ENCODE data around the gene DSG2.

DNA sequence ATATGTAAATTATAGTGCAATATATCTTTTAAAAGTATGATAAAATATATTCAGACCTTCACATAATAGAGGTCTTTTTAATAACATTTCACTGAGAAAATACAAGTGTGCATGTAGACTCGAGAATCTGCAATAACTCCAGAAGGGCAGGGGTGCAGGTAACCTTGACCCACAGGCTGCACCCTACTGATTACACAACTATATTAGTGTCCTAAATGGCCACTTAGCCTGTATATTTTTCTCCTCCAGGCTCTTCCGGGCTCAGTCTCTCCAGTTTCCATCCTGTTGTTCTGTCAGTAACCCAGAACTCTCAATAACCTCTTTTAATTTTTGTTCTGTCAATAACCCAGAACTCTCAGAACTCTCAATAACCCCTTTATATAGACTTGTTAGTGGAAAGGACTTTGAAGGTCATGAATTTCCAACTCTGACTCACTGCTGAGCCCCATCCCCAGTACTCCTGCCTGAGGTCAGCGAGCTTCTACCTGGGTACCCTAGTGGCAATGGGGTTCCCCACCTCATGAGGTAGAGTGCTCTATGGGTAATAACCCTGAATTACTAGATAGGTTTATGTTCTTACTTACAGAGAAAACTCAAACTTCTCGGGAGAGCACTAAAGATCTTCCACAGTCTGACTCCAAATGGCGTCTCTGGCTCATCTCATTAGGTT lies 85.3 kb downstream of the DSG2 start:
- TF ChIP-seq POLR2A (IDR thresholded peaks at IDR 0.05; ENCODE audit: low read depth, low read length) (no peak), RAD21 (IDR thresholded peaks at IDR 0.05; ENCODE audit: low read length) (no peak), CEBPB (IDR thresholded peaks at IDR 0.05; ENCODE audit: low read depth, low read length) (no peak), BHLHE40 (IDR thresholded peaks at IDR 0.05; ENCODE audit: low read depth, low read length) (no peak), MAFK (IDR thresholded peaks at IDR 0.05; ENCODE audit: low read depth, low read length) (no peak), CHD1 (IDR thresholded peaks at IDR 0.05; ENCODE audit: low read depth, low read length) (no peak)
- TF ChIP-seq, protein P1, sequence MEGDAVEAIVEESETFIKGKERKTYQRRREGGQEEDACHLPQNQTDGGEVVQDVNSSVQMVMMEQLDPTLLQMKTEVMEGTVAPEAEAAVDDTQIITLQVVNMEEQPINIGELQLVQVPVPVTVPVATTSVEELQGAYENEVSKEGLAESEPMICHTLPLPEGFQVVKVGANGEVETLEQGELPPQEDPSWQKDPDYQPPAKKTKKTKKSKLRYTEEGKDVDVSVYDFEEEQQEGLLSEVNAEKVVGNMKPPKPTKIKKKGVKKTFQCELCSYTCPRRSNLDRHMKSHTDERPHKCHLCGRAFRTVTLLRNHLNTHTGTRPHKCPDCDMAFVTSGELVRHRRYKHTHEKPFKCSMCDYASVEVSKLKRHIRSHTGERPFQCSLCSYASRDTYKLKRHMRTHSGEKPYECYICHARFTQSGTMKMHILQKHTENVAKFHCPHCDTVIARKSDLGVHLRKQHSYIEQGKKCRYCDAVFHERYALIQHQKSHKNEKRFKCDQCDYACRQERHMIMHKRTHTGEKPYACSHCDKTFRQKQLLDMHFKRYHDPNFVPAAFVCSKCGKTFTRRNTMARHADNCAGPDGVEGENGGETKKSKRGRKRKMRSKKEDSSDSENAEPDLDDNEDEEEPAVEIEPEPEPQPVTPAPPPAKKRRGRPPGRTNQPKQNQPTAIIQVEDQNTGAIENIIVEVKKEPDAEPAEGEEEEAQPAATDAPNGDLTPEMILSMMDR (conservative IDR thresholded peaks at IDR 0.05; ENCODE audit: low read depth, low read length): no peak
- TF ChIP-seq, protein P2, sequence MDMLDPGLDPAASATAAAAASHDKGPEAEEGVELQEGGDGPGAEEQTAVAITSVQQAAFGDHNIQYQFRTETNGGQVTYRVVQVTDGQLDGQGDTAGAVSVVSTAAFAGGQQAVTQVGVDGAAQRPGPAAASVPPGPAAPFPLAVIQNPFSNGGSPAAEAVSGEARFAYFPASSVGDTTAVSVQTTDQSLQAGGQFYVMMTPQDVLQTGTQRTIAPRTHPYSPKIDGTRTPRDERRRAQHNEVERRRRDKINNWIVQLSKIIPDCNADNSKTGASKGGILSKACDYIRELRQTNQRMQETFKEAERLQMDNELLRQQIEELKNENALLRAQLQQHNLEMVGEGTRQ (IDR thresholded peaks at IDR 0.05; ENCODE audit: low read depth, low read length): no peak

Measured in IMR-90 (cell line).